ENCODE data around the gene SLIT3. TPM values are rescaled to one million over a fixed set of nuclear protein-coding genes. Genes with fewer than 3 reads are reported as not detected.

Gene SLIT3
- total and polyA plus RNA-seq, 2 donors (not counting 3 experiments of a cell fraction or from before 2014, with no cell fraction given): 0.90 to 1.0 TPM

GRCh38 chr5:168832308-168832707 is 468.6 kb downstream of the SLIT3 start:
- no peak overlapping the region for H3K9ac ChIP-seq (replicated peaks; ENCODE audit: extremely low read depth, insufficient read depth, low read length)
- CTCF ChIA-PET: no interaction called here
- intact Hi-C loops (cut with micrococcal nuclease): no loop called here
- H3K9me3 ChIP-seq (replicated peaks; ENCODE audit: control insufficient read depth, insufficient read depth, low read length): no peaks in the 10 kb centered on the region
- no peaks in the 10 kb centered on the region for H3K36me3 ChIP-seq (ENCODE audit: control insufficient read depth in 2 of 2, extremely low read depth in 1 of 2, insufficient read depth in 2 of 2, low read length in 2 of 2)
- H3K27me3 ChIP-seq (ENCODE audit: control insufficient read depth in 2 of 2, insufficient read depth in 2 of 2, low read length in 2 of 2): no peaks in the 10 kb centered on the region
- BruUV-seq (replicated peaks): no TSS peak
- no peak overlapping the region for H3K4me3 ChIP-seq (replicated peaks in 1 of 3; ENCODE audit: insufficient read depth in 1 of 3, low read depth in 1 of 3, low read length in 3 of 3)
- no peak for FAIRE-seq
- H3K4me2 ChIP-seq (ENCODE audit: insufficient read depth, low read length): no peak overlapping the region
- no peaks in the 10 kb centered on the region for H3K79me2 ChIP-seq (ENCODE audit: control insufficient read depth, insufficient read depth, low read length)
- dilution Hi-C loops (cut with MboI; ENCODE audit: extremely low pct_ligation_motif_present, low sequenced_read_pairs): no loop called here
- H4K20me1 ChIP-seq (replicated peaks; ENCODE audit: control insufficient read depth, extremely low read depth, insufficient read depth, low read length): no peaks in the 10 kb centered on the region
- TF ChIP-seq, protein P1, sequence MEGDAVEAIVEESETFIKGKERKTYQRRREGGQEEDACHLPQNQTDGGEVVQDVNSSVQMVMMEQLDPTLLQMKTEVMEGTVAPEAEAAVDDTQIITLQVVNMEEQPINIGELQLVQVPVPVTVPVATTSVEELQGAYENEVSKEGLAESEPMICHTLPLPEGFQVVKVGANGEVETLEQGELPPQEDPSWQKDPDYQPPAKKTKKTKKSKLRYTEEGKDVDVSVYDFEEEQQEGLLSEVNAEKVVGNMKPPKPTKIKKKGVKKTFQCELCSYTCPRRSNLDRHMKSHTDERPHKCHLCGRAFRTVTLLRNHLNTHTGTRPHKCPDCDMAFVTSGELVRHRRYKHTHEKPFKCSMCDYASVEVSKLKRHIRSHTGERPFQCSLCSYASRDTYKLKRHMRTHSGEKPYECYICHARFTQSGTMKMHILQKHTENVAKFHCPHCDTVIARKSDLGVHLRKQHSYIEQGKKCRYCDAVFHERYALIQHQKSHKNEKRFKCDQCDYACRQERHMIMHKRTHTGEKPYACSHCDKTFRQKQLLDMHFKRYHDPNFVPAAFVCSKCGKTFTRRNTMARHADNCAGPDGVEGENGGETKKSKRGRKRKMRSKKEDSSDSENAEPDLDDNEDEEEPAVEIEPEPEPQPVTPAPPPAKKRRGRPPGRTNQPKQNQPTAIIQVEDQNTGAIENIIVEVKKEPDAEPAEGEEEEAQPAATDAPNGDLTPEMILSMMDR (IDR thresholded peaks at IDR 0.05; ENCODE audit: extremely low read depth in 1 of 2, insufficient read depth in 1 of 2, low read depth in 1 of 2, low read length in 2 of 2): no peak
- TF ChIP-seq MAX (IDR thresholded peaks at IDR 0.05; ENCODE audit: insufficient read depth, insufficient read length) (no peak), EZH2 (IDR thresholded peaks at IDR 0.05; ENCODE audit: borderline replicate concordance, low read depth, low read length, severe bottlenecking) (no peak), POLR2AphosphoS5 (IDR thresholded peaks at IDR 0.05; ENCODE audit: insufficient read depth, low read depth, low read length) (no peak), FOS (IDR thresholded peaks at IDR 0.05; ENCODE audit: borderline replicate concordance, insufficient read depth, low read length) (no peak)
- no peak for DNase-seq (ENCODE audit: low read depth, low spot score)
- POLR2A ChIA-PET: no interaction called here
- no peaks in the 10 kb centered on the region for H3K9me1 ChIP-seq (replicated peaks; ENCODE audit: control insufficient read depth, extremely low read depth, insufficient read depth, low read length)
- H3K4me1 ChIP-seq (ENCODE audit: control insufficient read depth, extremely low read depth, insufficient read depth, low read length): no peaks in the 10 kb centered on the region
- no peak overlapping the region for H2AFZ ChIP-seq (ENCODE audit: low read depth, low read length)
- no peak overlapping the region for H3K27ac ChIP-seq (ENCODE audit: insufficient read depth, low read depth, low read length)

DNA sequence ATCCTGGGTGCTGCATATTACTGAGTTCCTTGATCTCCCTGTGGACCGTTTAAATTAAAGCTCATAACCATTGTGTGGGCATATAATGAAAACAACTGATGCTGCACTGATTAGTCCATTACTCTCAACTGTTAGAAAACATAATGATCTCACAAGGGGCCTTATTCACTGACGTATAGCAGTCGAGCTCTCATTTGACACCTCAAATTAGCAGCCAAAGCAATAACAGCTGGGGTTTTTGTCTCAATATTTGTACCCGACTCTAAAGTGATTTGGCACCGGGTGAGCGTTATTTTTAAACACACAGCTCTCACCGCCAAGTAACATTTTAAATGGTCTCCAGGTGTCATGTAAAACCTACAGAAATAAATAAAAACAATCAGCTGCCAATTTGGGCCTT is 469.6 kb downstream of the SLIT3 start:
- H3K36me3 ChIP-seq (ENCODE audit: control insufficient read depth in 2 of 2, extremely low read depth in 1 of 2, insufficient read depth in 2 of 2, low read length in 2 of 2): no peaks in the 10 kb centered on the region
- intact Hi-C loops (cut with micrococcal nuclease) (no loop called here), dilution Hi-C loops (cut with MboI; ENCODE audit: extremely low pct_ligation_motif_present, low sequenced_read_pairs) (no loop called here)
- H3K4me1 ChIP-seq (ENCODE audit: control insufficient read depth, extremely low read depth, insufficient read depth, low read length): no peaks in the 10 kb centered on the region
- no peak for TF ChIP-seq GATA2 (IDR thresholded peaks at IDR 0.05; ENCODE audit: insufficient read depth, insufficient read length, low read depth, low read length)
- no peak for TF ChIP-seq MAX (IDR thresholded peaks at IDR 0.05; ENCODE audit: insufficient read depth, insufficient read length)
- no peak for TF ChIP-seq POLR2A (IDR thresholded peaks at IDR 0.05; ENCODE audit: low read depth, low read length)
- TF ChIP-seq, protein P1 (IDR thresholded peaks at IDR 0.05; ENCODE audit: extremely low read depth in 1 of 2, insufficient read depth in 1 of 2, low read depth in 1 of 2, low read length in 2 of 2): no peak
- no peak for TF ChIP-seq EZH2 (IDR thresholded peaks at IDR 0.05; ENCODE audit: borderline replicate concordance, low read depth, low read length, severe bottlenecking)
- no peak for TF ChIP-seq MYC (IDR thresholded peaks at IDR 0.05; ENCODE audit: low read depth, low read length)
- no peak for TF ChIP-seq POLR2AphosphoS5 (IDR thresholded peaks at IDR 0.05; ENCODE audit: insufficient read depth, low read depth, low read length)
- no peak for TF ChIP-seq JUN (IDR thresholded peaks at IDR 0.05; ENCODE audit: borderline replicate concordance, insufficient read depth, insufficient read length, low read depth)
- no peak for TF ChIP-seq FOS (IDR thresholded peaks at IDR 0.05; ENCODE audit: borderline replicate concordance, insufficient read depth, low read length)
- H3K27me3 ChIP-seq (ENCODE audit: control insufficient read depth in 2 of 2, insufficient read depth in 2 of 2, low read length in 2 of 2): no peaks in the 10 kb centered on the region
- no peak overlapping the region for H3K4me2 ChIP-seq (ENCODE audit: insufficient read depth, low read length)
- no peak overlapping the region for H2AFZ ChIP-seq (ENCODE audit: low read depth, low read length)
- no peaks in the 10 kb centered on the region for H3K9me3 ChIP-seq (replicated peaks; ENCODE audit: control insufficient read depth, insufficient read depth, low read length)
- no peaks in the 10 kb centered on the region for H3K9me1 ChIP-seq (replicated peaks; ENCODE audit: control insufficient read depth, extremely low read depth, insufficient read depth, low read length)
- no peaks in the 10 kb centered on the region for H3K79me2 ChIP-seq (ENCODE audit: control insufficient read depth, insufficient read depth, low read length)
- ChIA-PET CTCF (no interaction called here), POLR2A (no interaction called here)
- H3K4me3 ChIP-seq (replicated peaks in 1 of 3; ENCODE audit: insufficient read depth in 1 of 3, low read depth in 1 of 3, low read length in 3 of 3): no peak overlapping the region
- H3K27ac ChIP-seq (ENCODE audit: insufficient read depth, low read depth, low read length): no peak overlapping the region
- H4K20me1 ChIP-seq (replicated peaks; ENCODE audit: control insufficient read depth, extremely low read depth, insufficient read depth, low read length): no peaks in the 10 kb centered on the region
- DNase-seq (ENCODE audit: low read depth, low spot score) (no peak), FAIRE-seq (no peak)
- no TSS peak for BruUV-seq (replicated peaks)
- H3K9ac ChIP-seq (replicated peaks; ENCODE audit: extremely low read depth, insufficient read depth, low read length): no peak overlapping the region
